ENCODE data around the gene OXSM.

GRCh38 chr3:25812644-25813043 is 22.8 kb downstream of the OXSM start:
- TF ChIP-seq CTCF (IDR thresholded peaks at IDR 0.05) (no peak), POLR2A (IDR thresholded peaks at IDR 0.05) (no peak)

All from lower leg skin (tissue), 3 donors.